GM12878 (cell line): ENCODE measurements around the gene GALNTL6. TPM values are rescaled to one million over a fixed set of nuclear protein-coding genes. Genes with fewer than 3 reads are reported as not detected.

Source experiments
- ATAC-seq: fragments of 200-7000 bp; cut with Tn5 transposase; 3 replicates; pipeline ENCODE4 v1.9.1; 2020; ENCODE audit warnings: mild to moderate bottlenecking, moderate library complexity
- BruUV-seq: library from RNA; stranded (reverse); fragments of 400-500 nt; replicated peaks from 2 replicates; lab custom pipeline; 2021; lab: Mats Ljungman, UMichigan
- CTCF ChIA-PET: fragments of 300-600 bp; sonication (Branson Sonifier 250); formaldehyde crosslinking; extraction: SDS; loops from one replicate; lab custom pipeline; 2021; ENCODE audit warnings: inconsistent platforms; lab: Yijun Ruan, JAX
- POLR2A ChIA-PET: fragments of 350-600 bp; formaldehyde crosslinking; extraction: SDS; loops from one replicate; lab custom pipeline; 2021; ENCODE audit warnings: inconsistent platforms; lab: Charles Lee
- RAD21 ChIA-PET: fragments of 300-600 bp; sonication (Branson Sonifier 250); formaldehyde crosslinking; loops from one replicate; lab custom pipeline; 2023; ENCODE audit warnings: antibody characterized with exemption; ENCODE audit not compliant: unreplicated experiment; lab: Charles Lee
- SMC1A ChIA-PET: fragments of 300-600 bp; sonication (Branson Sonifier 250); formaldehyde crosslinking; loops from one replicate; lab custom pipeline; 2023; ENCODE audit not compliant: unreplicated experiment, uncharacterized antibody; lab: Charles Lee
- DNase-seq: peaks from one replicate; pipeline ENCODE4 v3.0.0-alpha.2; 2011; ENCODE audit warnings: low read depth, low spot score
- FAIRE-seq: peaks from 3 replicates; lab custom pipeline; 2011; peaks lifted over from hg19 to GRCh38; lab: Jason Lieb, UNC
- H2AFZ ChIP-seq: 2 replicates; pipeline ENCODE4 v1.6.0; 2011; ENCODE audit warnings: low read depth, low read length, control low read depth; ENCODE audit not compliant: control insufficient read depth
- H3K27ac ChIP-seq: 2 replicates; pipeline ENCODE4 v1.5.1; 2011; ENCODE audit warnings: control low read depth; ENCODE audit not compliant: control insufficient read depth, insufficient read depth
- H3K27me3 ChIP-seq, 2 experiments: replicated peaks in 1 of 2; 2 replicates each; pipeline versions ENCODE4 v1.6.0 to v1.6.1; 2011; ENCODE audit warnings: low read length in 1 of 2; ENCODE audit not compliant: control insufficient read depth in 2 of 2, insufficient read depth in 2 of 2
- H3K36me3 ChIP-seq, 2 experiments: 2 replicates each; pipeline ENCODE4 v1.5.1; 2011; ENCODE audit warnings: low read length in 1 of 2; ENCODE audit not compliant: control insufficient read depth in 2 of 2, insufficient read depth in 2 of 2
- H3K4me1 ChIP-seq: 2 replicates; pipeline ENCODE4 v1.6.1; 2011; ENCODE audit warnings: mild to moderate bottlenecking, low read length, moderate library complexity, mixed read lengths; ENCODE audit not compliant: control insufficient read depth, insufficient read depth
- H3K4me2 ChIP-seq: 2 replicates; pipeline ENCODE4 v1.6.0; 2011; ENCODE audit warnings: control low read depth; ENCODE audit not compliant: control insufficient read depth, insufficient read depth
- H3K4me3 ChIP-seq: fragments of 200-600 bp; sonication (generic); 2 replicates; pipeline ENCODE4 v1.5.1; 2016
- H3K79me2 ChIP-seq: 2 replicates; pipeline ENCODE4 v1.6.0; 2011; ENCODE audit warnings: low read length; ENCODE audit not compliant: control insufficient read depth, insufficient read depth
- H3K9ac ChIP-seq: 2 replicates; pipeline ENCODE4 v1.8.0; 2011; ENCODE audit warnings: low read length, control low read depth, mixed read lengths; ENCODE audit not compliant: control insufficient read depth, insufficient read depth
- H3K9me3 ChIP-seq: replicated peaks from 3 replicates; pipeline ENCODE4 v1.5.1; 2011; ENCODE audit warnings: mild to moderate bottlenecking, low read length; ENCODE audit not compliant: control insufficient read depth, insufficient read depth
- H4K20me1 ChIP-seq: 2 replicates; pipeline ENCODE4 v1.6.0; 2011; ENCODE audit not compliant: control insufficient read depth, insufficient read depth
- ASH2L ChIP-seq: fragments of 300-600, 200-600 bp; sonication (generic); IDR thresholded peaks from 2 replicates; pipeline ENCODE4 v1.6.1; 2017; ENCODE audit warnings: low read depth, mild to moderate bottlenecking, borderline replicate concordance
- ATF7 ChIP-seq: fragments of 450-650 bp; IDR thresholded peaks from 2 replicates; pipeline ENCODE4 v1.6.1; 2016; ENCODE audit warnings: low read depth, mild to moderate bottlenecking
- CEBPZ ChIP-seq: fragments of 150-350 bp; IDR thresholded peaks from 2 replicates; pipeline ENCODE4 v1.6.1; 2016; ENCODE audit warnings: low read depth, low read length
- KAT2A ChIP-seq: conservative IDR thresholded peaks from 2 replicates; pipeline ENCODE4 v1.6.1; 2011; ENCODE audit warnings: low read depth, low read length; ENCODE audit not compliant: control insufficient read depth
- NBN ChIP-seq: fragments of 450-650 bp; IDR thresholded peaks from 2 replicates; pipeline ENCODE4 v1.6.1; 2016
- NKRF ChIP-seq: fragments of 450-650 bp; conservative IDR thresholded peaks from 2 replicates; pipeline ENCODE4 v1.6.1; 2017; ENCODE audit warnings: mild to moderate bottlenecking, moderate library complexity
- RB1 ChIP-seq: fragments of 450-650 bp; formaldehyde crosslinking; IDR thresholded peaks from 2 replicates; pipeline ENCODE4 v1.6.1; 2017; ENCODE audit warnings: mild to moderate bottlenecking, borderline replicate concordance
- SMC3 ChIP-seq: IDR thresholded peaks from 2 replicates; pipeline ENCODE4 v1.6.1; 2011; ENCODE audit warnings: low read length, improper control_type of control experiment, borderline replicate concordance
- SPI1 ChIP-seq: IDR thresholded peaks from 2 replicates; pipeline ENCODE4 v1.6.1; 2011; ENCODE audit warnings: low read depth, mild to moderate bottlenecking, low read length, moderate library complexity, borderline replicate concordance; ENCODE audit not compliant: insufficient read depth
- SUZ12 ChIP-seq: fragments of 200-600 bp; sonication (generic); IDR thresholded peaks from one replicate; pipeline ENCODE4 v1.6.1; 2018; ENCODE audit warnings: antibody characterized with exemption, mild to moderate bottlenecking; ENCODE audit not compliant: unreplicated experiment
- ZNF207 ChIP-seq: fragments of 450-650 bp; IDR thresholded peaks from 2 replicates; pipeline ENCODE4 v1.6.1; 2014; ENCODE audit warnings: antibody characterized with exemption, mild to moderate bottlenecking, borderline replicate concordance
- ZNF384 ChIP-seq: IDR thresholded peaks from 2 replicates; pipeline ENCODE4 v1.6.1; 2012; ENCODE audit warnings: low read depth, mild to moderate bottlenecking, low read length, improper control_type of control experiment, borderline replicate concordance
- ZSCAN29 ChIP-seq: fragments of 450-650 bp; IDR thresholded peaks from 2 replicates; pipeline ENCODE4 v1.6.1; 2017; ENCODE audit warnings: mild to moderate bottlenecking, moderate library complexity
- WGBS: methylation state at CpG from one replicate; pipeline ENCODE4 v1.1.6; 2016; ENCODE audit warnings: low lambda C conversion rate; ENCODE audit not compliant: insufficient replicate concordance, insufficient coverage; ENCODE audit errors: missing lambda C conversion rate; 5-methylcytosine and 5-hydroxymethylcytosine counted together
- in situ Hi-C: fragments of 300-500 bp; cut with MboI; formaldehyde crosslinking; loops from 9 replicates; pipeline ENCODE4 v1.14.3; 2018; ENCODE audit warnings: mixed read lengths
- intact Hi-C: fragments of 100-400 bp; cut with micrococcal nuclease; formaldehyde crosslinking; loops from one replicate; pipeline ENCODE4 v1.14.2; 2022; ENCODE audit not compliant: unreplicated experiment
- polyA plus RNA-seq, 11 experiments: library from polyadenylated mRNA; depleted of rRNA in 4 of 11; unstranded in 6 of 11; stranded (reverse) in 5 of 11; fragments of >200 nt; fragmentation: Nextera tagmentation in 4 of 11; fragmentation: Illumina TruSeq in 1 of 11; extraction: Ambion mirVana in 4 of 11; extraction: Trizol in 1 of 11; gene quantifications; 1 replicate in 1 of 11; 2 replicates in 10 of 11; pipeline versions ENCODE4 v1.2.1 to v1.2.3, GENCODE V29; 2011 to 2016; ENCODE audit warnings: inconsistent platforms in 2 of 11, missing spikeins in 2 of 11, low read depth in 1 of 11
- total RNA-seq, 4 experiments: library from RNA; depleted of rRNA in 3 of 4; stranded (reverse); fragments of >200 nt in 3 of 4; fragmentation: Illumina TruSeq in 1 of 4; extraction: Trizol in 1 of 4; gene quantifications; 2 replicates each; pipeline versions ENCODE4 v1.2.1 to v1.2.3, GENCODE V29; 2013 to 2021

The GALNTL6 gene
- total and polyA plus RNA-seq, 10 of the 15 experiments (the other 5 are each of a cell fraction or from before 2014, with no cell fraction given): 0.01 to 0.29 TPM; not detected in 8

- intact Hi-C loops: no loop called here
- Histone ChIP-seq H4K20me1 (no peaks in the 10 kb centered on the region), H3K4me2 (no peak overlapping the region), H3K27ac (no peak overlapping the region), H3K4me3 (no peak overlapping the region), H3K9ac (no peak overlapping the region), H3K9me3 (no peaks in the 10 kb centered on the region), H2AFZ (no peak overlapping the region), H3K79me2 (no peaks in the 10 kb centered on the region), H3K4me1 (no peaks in the 10 kb centered on the region), H3K36me3 (no peaks in the 10 kb centered on the region), H3K27me3 (no peaks in the 10 kb centered on the region)
- 46% methylated on average over 3 of the region's 3 CpGs for WGBS
- FAIRE-seq (no peak), DNase-seq (no peak), ATAC-seq (no peak)
- POLR2A ChIA-PET: no interaction called here
- BruUV-seq: no TSS peak
- in situ Hi-C loops: no loop called here
- SMC1A ChIA-PET: no interaction called here
- CTCF ChIA-PET: no interaction called here
- RAD21 ChIA-PET: no interaction called here
- TF ChIP-seq KAT2A: no peak
- no peak for TF ChIP-seq ASH2L
Measured at GRCh38 chr4:172485007-172485406, 671.8 kb downstream of the GALNTL6 start.

- no peaks in the 10 kb centered on the region for H3K36me3 ChIP-seq
- in situ Hi-C loops (no loop called here), intact Hi-C loops (no loop called here)
- no peaks in the 10 kb centered on the region for H4K20me1 ChIP-seq
- ChIA-PET SMC1A (no interaction called here), CTCF (no interaction called here), POLR2A (no interaction called here), RAD21 (no interaction called here)
- WGBS: 48% methylated on average over 2 of the region's 2 CpGs
- no peaks in the 10 kb centered on the region for H3K9me3 ChIP-seq
- ATAC-seq (no peak), FAIRE-seq (no peak), DNase-seq (no peak)
- H3K27ac ChIP-seq: no peak overlapping the region
- H3K79me2 ChIP-seq: no peaks in the 10 kb centered on the region
- no peak overlapping the region for H3K9ac ChIP-seq
- no peaks in the 10 kb centered on the region for H3K27me3 ChIP-seq
- no peak overlapping the region for H3K4me3 ChIP-seq
- no TSS peak for BruUV-seq
- H3K4me1 ChIP-seq: no peaks in the 10 kb centered on the region
- no peak for TF ChIP-seq SUZ12
- no peak for TF ChIP-seq ATF7
- TF ChIP-seq SPI1: no peak
- no peak for TF ChIP-seq ZNF384
- no peak for TF ChIP-seq RB1
- TF ChIP-seq NKRF: no peak
- TF ChIP-seq NBN: no peak
- no peak for TF ChIP-seq SMC3
- no peak for TF ChIP-seq ZNF207
- TF ChIP-seq CEBPZ: no peak
- TF ChIP-seq ZSCAN29: no peak
- H2AFZ ChIP-seq: no peak overlapping the region
- H3K4me2 ChIP-seq: no peak overlapping the region
Measured at GRCh38 chr4:172486531-172486930, 673.3 kb downstream of the GALNTL6 start.
